Epithelial cell of prostate (primary cell): ENCODE measurements around the gene SEMA4D.

Source experiments
- DNase-seq: peaks from one replicate; pipeline ENCODE4 v3.0.0-alpha.2; 2011; ENCODE audit warnings: low read depth, low spot score
- H3K27ac ChIP-seq: fragments of 450-650 bp; 2 replicates; pipeline ENCODE4 v1.5.1; 2017; ENCODE audit warnings: mild to moderate bottlenecking

The SEMA4D gene

GRCh38 chr9:89497978-89498851 is at the start of gene SEMA4D:
TSS of gene SEMA4D (minus strand) at chr9:89498113. CDS start at chr9:89405456, 92,657 bp downstream.
- no peak within 1 kb of the TSS for H3K27ac ChIP-seq
- DNase-seq: no peak

GRCh38 chr9:89547000-89547399 is 49.1 kb upstream of the SEMA4D start:
- DNase-seq: no peak
- no peak overlapping the region for H3K27ac ChIP-seq

- no peak overlapping the region for H3K27ac ChIP-seq
- no peak for DNase-seq
These were observed 46.4 kb upstream of the SEMA4D start for GRCh38 chr9:89544279-89544661.

GRCh38 chr9:89543621-89544278 is 45.8 kb upstream of the SEMA4D start:
- H3K27ac ChIP-seq: no peak overlapping the region
- no peak for DNase-seq

GRCh38 chr9:89543111-89543510 is 45.2 kb upstream of the SEMA4D start:
- no peak for DNase-seq
- H3K27ac ChIP-seq: no peak overlapping the region

GRCh38 chr9:89542401-89543021 is 44.6 kb upstream of the SEMA4D start:
- H3K27ac ChIP-seq: no peak overlapping the region
- DNase-seq: no peak

GRCh38 chr9:89541798-89542197 is 43.9 kb upstream of the SEMA4D start:
- DNase-seq: no peak
- no peak overlapping the region for H3K27ac ChIP-seq

GRCh38 chr9:89539374-89539773 is 41.5 kb upstream of the SEMA4D start:
- no peak overlapping the region for H3K27ac ChIP-seq

GRCh38 chr9:89538871-89539270 is 41.0 kb upstream of the SEMA4D start:
- DNase-seq: no peak
- no peak overlapping the region for H3K27ac ChIP-seq

More at GRCh38 chr9:89539374-89539773, 41.5 kb upstream of the SEMA4D start:
- no peak for DNase-seq

- no peak for DNase-seq
- no peak overlapping the region for H3K27ac ChIP-seq
These were observed 39.3 kb upstream of the SEMA4D start for GRCh38 chr9:89537166-89537565.

GRCh38 chr9:89536600-89536999 is 38.7 kb upstream of the SEMA4D start:
- no peak overlapping the region for H3K27ac ChIP-seq
- DNase-seq: no peak

GRCh38 chr9:89536145-89536574 is 38.2 kb upstream of the SEMA4D start:
- no peak overlapping the region for H3K27ac ChIP-seq
- DNase-seq: no peak

- H3K27ac ChIP-seq: no peak overlapping the region
- DNase-seq: no peak
These were observed 37.5 kb upstream of the SEMA4D start for GRCh38 chr9:89535461-89535860.

- no peak for DNase-seq
- H3K27ac ChIP-seq: no peak overlapping the region
These were observed 36.8 kb upstream of the SEMA4D start for GRCh38 chr9:89534515-89535287.

- no peak for DNase-seq
- no peak overlapping the region for H3K27ac ChIP-seq
These were observed 35.6 kb upstream of the SEMA4D start for GRCh38 chr9:89533411-89534095.

- no peak for DNase-seq
- H3K27ac ChIP-seq: no peak overlapping the region
These were observed 35.0 kb upstream of the SEMA4D start for GRCh38 chr9:89532944-89533343.

GRCh38 chr9:89532478-89532877 is 34.6 kb upstream of the SEMA4D start:
- DNase-seq: no peak
- no peak overlapping the region for H3K27ac ChIP-seq

- no peak overlapping the region for H3K27ac ChIP-seq
- DNase-seq: no peak
These were observed 33.9 kb upstream of the SEMA4D start for GRCh38 chr9:89531766-89532165.

- no peak for DNase-seq
- H3K27ac ChIP-seq: no peak overlapping the region
These were observed 32.8 kb upstream of the SEMA4D start for GRCh38 chr9:89530726-89531125.
